Mesenteric fat pad (tissue), 1 donor: ENCODE data around the gene CNDP2. TPM values are rescaled to one million over a fixed set of nuclear protein-coding genes. Genes with fewer than 3 reads are reported as not detected.
"Not testable (repeated sequence)": the region's sequence is repeated elsewhere in the genome, so short reads cannot be mapped to it uniquely, and the experiment has no call there.

Source experiments
- DNase-seq: peaks from one replicate; pipeline ENCODE4 v3.0.0-alpha.2; 2020; ENCODE audit warnings: low spot score
- total RNA-seq: library from RNA; stranded (reverse); fragmentation: NEBNext Ultra II Directional; extraction: Animal tissue kit (Norgen Biotek cat#: 25700); gene quantifications from one replicate; pipeline ENCODE4 v1.2.1, GENCODE V29; 2021
- donor health status: DM: yes; HTN: yes; CAD: no.

Gene CNDP2
- total RNA-seq, 1 donor from 2014 or later, result 164 TPM

- no peak for DNase-seq
These were observed 4.2 kb downstream of the CNDP2 start for GRCh38 chr18:74500372-74500771.

GRCh38 chr18:74500774-74501173 is 4.6 kb downstream of the CNDP2 start:
- DNase-seq, result not testable (repeated sequence)

GRCh38 chr18:74501386-74501785 is 5.2 kb downstream of the CNDP2 start:
- DNase-seq, result no peak

- no peak for DNase-seq
These were observed 7.0 kb downstream of the CNDP2 start for GRCh38 chr18:74503137-74503536.

- no peak for DNase-seq
These were observed 9.6 kb downstream of the CNDP2 start for GRCh38 chr18:74505776-74506175.

GRCh38 chr18:74506448-74507084 is 10.4 kb downstream of the CNDP2 start:
- DNase-seq, result no peak

- DNase-seq, result no peak
These were observed 11.1 kb downstream of the CNDP2 start for GRCh38 chr18:74507097-74507881.

- no peak for DNase-seq
These were observed 11.8 kb downstream of the CNDP2 start for GRCh38 chr18:74507927-74508326.

- no peak for DNase-seq
These were observed 12.2 kb downstream of the CNDP2 start for GRCh38 chr18:74508366-74508765.

- no peak for DNase-seq
These were observed 12.7 kb downstream of the CNDP2 start for GRCh38 chr18:74508821-74509225.

GRCh38 chr18:74509856-74510769 is 13.9 kb downstream of the CNDP2 start:
- DNase-seq, result no peak

- no peak for DNase-seq
These were observed 14.6 kb downstream of the CNDP2 start for GRCh38 chr18:74510770-74511095.

- DNase-seq, result no peak
These were observed 15.7 kb downstream of the CNDP2 start for GRCh38 chr18:74511823-74512222.

- peak; percentile 73 for DNase-seq
These were observed 16.3 kb downstream of the CNDP2 start for GRCh38 chr18:74512321-74513053.

GRCh38 chr18:74513149-74513882 is 17.2 kb downstream of the CNDP2 start:
- DNase-seq, result peak; percentile 62

- DNase-seq, result no peak
These were observed 17.7 kb downstream of the CNDP2 start for GRCh38 chr18:74513883-74514205.

- DNase-seq, result peak; percentile 83
These were observed 18.8 kb downstream of the CNDP2 start for GRCh38 chr18:74514860-74515495.

- peak; percentile 78 for DNase-seq
These were observed 19.6 kb downstream of the CNDP2 start for GRCh38 chr18:74515620-74516231.
